Body of pancreas (tissue), 4 donors: ENCODE results near the gene SPRN. TPM values are rescaled to one million over a fixed set of nuclear protein-coding genes. Genes with fewer than 3 reads are reported as not detected.
"Not testable (repeated sequence)": the region's sequence is repeated elsewhere in the genome, so short reads cannot be mapped to it uniquely, and the experiment has no call there.

Experiments used
- ATAC-seq: fragments of 150-250 bp; one replicate; pipeline ENCODE4 v1.9.1; 2016
- DNase-seq, 4 donors: peaks; one replicate each; pipeline ENCODE4 v3.0.0-alpha.2; 2019
- H3K27ac ChIP-seq, 4 donors: fragments of 200-600 bp; sonication (generic); 1 replicate in 3 of 4; 2 replicates in 1 of 4; pipeline versions ENCODE4 v1.5.1 to v1.6.1; 2016 to 2019; ENCODE audit warnings: mild to moderate bottlenecking in 1 of 4, mixed read lengths in 1 of 4, moderate library complexity in 1 of 4
- H3K27me3 ChIP-seq, 2 donors: fragments of 200-600 bp; sonication (generic); one replicate each; pipeline ENCODE4 v1.6.0; 2016; ENCODE audit warnings: mild to moderate bottlenecking in 1 of 2
- H3K36me3 ChIP-seq, 2 donors: fragments of 200-600 bp; sonication (generic); replicated peaks in 1 of 2; 2 replicates each; pipeline ENCODE4 v1.5.1; 2016; ENCODE audit warnings: low read depth in 2 of 2; ENCODE audit not compliant: insufficient read depth in 1 of 2
- H3K4me1 ChIP-seq: fragments of 200-600 bp; sonication (generic); one replicate; pipeline ENCODE4 v1.6.0; 2016
- H3K4me3 ChIP-seq, 2 donors: fragments of 200-600 bp; sonication (generic); 1 replicate in 1 of 2; 2 replicates in 1 of 2; pipeline ENCODE4 v1.5.1; 2016 to 2019
- H3K9me3 ChIP-seq, 3 donors: fragments of 200-600 bp; sonication (generic); 1 replicate in 2 of 3; 2 replicates in 1 of 3; pipeline ENCODE4 v1.5.1; 2016
- CTCF ChIP-seq, 7 experiments: fragments of 450-650 bp in 4 of 7; fragments of 200-600 bp in 3 of 7; sonication (generic) in 3 of 7; IDR thresholded peaks; one replicate each; pipeline ENCODE4 v1.5.1; 2016 to 2019; ENCODE audit warnings: antibody characterized with exemption in 7 of 7
- POLR2A ChIP-seq, 3 donors: fragments of 450-650 bp; IDR thresholded peaks; one replicate each; pipeline ENCODE4 v1.6.1; 2016; ENCODE audit warnings: antibody characterized with exemption in 3 of 3, mild to moderate bottlenecking in 2 of 3
- WGBS, 2 donors: methylation state at CpG; one replicate each; pipeline ENCODE4 v1.1.5; 2017; 5-methylcytosine and 5-hydroxymethylcytosine counted together
- intact Hi-C: fragments of 100-400 bp; cut with DNase I; formaldehyde crosslinking; loops from one replicate; pipeline ENCODE4 v1.15.1; 2023
- total RNA-seq, 2 donors: library from RNA; depleted of rRNA; stranded (reverse); fragments of >200 nt; gene quantifications; one replicate each; pipeline ENCODE4 v1.1.0, GENCODE V29; 2016

Gene SPRN
- total RNA-seq, 2 donors from 2014 or later = not detected

GRCh38 chr10:133391249-133391635 is 33.2 kb downstream of the SPRN start:
- WGBS, 2 donors = 88 to 90% methylated on average over 10 to 12 of the region's 12 CpGs
- H3K4me3 ChIP-seq = no peak overlapping the region
- no peak for ATAC-seq
- no peak for DNase-seq
- intact Hi-C loops = no loop called here
- H3K27me3 ChIP-seq = no peaks in the 10 kb centered on the region
- H3K27ac ChIP-seq = no peak overlapping the region
- TF ChIP-seq POLR2A (IDR thresholded peaks at IDR 0.05) (no peak), CTCF (IDR thresholded peaks at IDR 0.05) (no peak)
- no peaks in the 10 kb centered on the region for H3K9me3 ChIP-seq
- peaks cover 16% of the 10 kb centered on the region for H3K4me1 ChIP-seq
- no peaks in the 10 kb centered on the region for H3K36me3 ChIP-seq

GRCh38 chr10:133390597-133391248 is 33.7 kb downstream of the SPRN start:
- TF ChIP-seq CTCF (IDR thresholded peaks at IDR 0.05) (no peak), POLR2A (IDR thresholded peaks at IDR 0.05) (no peak)
- H3K36me3 ChIP-seq = no peaks in the 10 kb centered on the region
- 84 to 86% methylated on average over 18 to 19 of the region's 19 CpGs for WGBS, 2 donors
- DNase-seq (peak in 1 of 4 donors; percentile 8), ATAC-seq (no peak)
- no peaks in the 10 kb centered on the region for H3K27me3 ChIP-seq
- H3K4me1 ChIP-seq = peaks cover 16% of the 10 kb centered on the region
- H3K4me3 ChIP-seq = no peak overlapping the region
- no peaks in the 10 kb centered on the region for H3K9me3 ChIP-seq
- intact Hi-C loops = no loop called here
- H3K27ac ChIP-seq = no peak overlapping the region

GRCh38 chr10:133388973-133389818 is 35.2 kb downstream of the SPRN start:
- Histone ChIP-seq H3K4me1 (peaks cover 4% of the 10 kb centered on the region), H3K27me3 (no peaks in the 10 kb centered on the region), H3K4me3 (no peak overlapping the region), H3K9me3 (no peaks in the 10 kb centered on the region), H3K36me3 (no peaks in the 10 kb centered on the region), H3K27ac (peak overlapping the region in 2 of 4 donors; percentile 30)
- no peak for ATAC-seq
- intact Hi-C loops = no loop called here
- TF ChIP-seq POLR2A (IDR thresholded peaks at IDR 0.05) (no peak), CTCF (IDR thresholded peaks at IDR 0.05) (no peak)
- peak in 1 of 4 donors; percentile 11 for DNase-seq
- WGBS, 2 donors = 79 to 84% methylated on average over 20 to 39 of the region's 39 CpGs

GRCh38 chr10:133388236-133388972 is 36.0 kb downstream of the SPRN start:
- peak in 1 of 4 donors; percentile 5 for DNase-seq
- Histone ChIP-seq H3K27ac (peak overlapping the region in 1 of 4 donors; percentile 30), H3K27me3 (no peaks in the 10 kb centered on the region), H3K4me3 (no peak overlapping the region), H3K4me1 (peaks cover 2% of the 10 kb centered on the region), H3K9me3 (no peaks in the 10 kb centered on the region), H3K36me3 (no peaks in the 10 kb centered on the region)
- intact Hi-C loops = no loop called here
- 83 to 88% methylated on average over 11 to 17 of the region's 17 CpGs for WGBS, 2 donors
- ATAC-seq = peak; percentile 22
- no peak for TF ChIP-seq CTCF (IDR thresholded peaks at IDR 0.05)
- TF ChIP-seq POLR2A (IDR thresholded peaks at IDR 0.05) = no peak

GRCh38 chr10:133386951-133387350 is 37.5 kb downstream of the SPRN start:
- H3K36me3 ChIP-seq, intact Hi-C loops, H3K27me3 ChIP-seq, H3K4me1 ChIP-seq, H3K27ac ChIP-seq, H3K4me3 ChIP-seq, H3K9me3 ChIP-seq, ATAC-seq: not testable (repeated sequence)
- peak in 1 of 4 donors; percentile 2 for DNase-seq
- 97 to 98% methylated on average over 4 of the region's 4 CpGs for WGBS, 2 donors
